ENCODE data around the gene SMARCD3. TPM values are rescaled to one million over a fixed set of nuclear protein-coding genes. Genes with fewer than 3 reads are reported as not detected.

Gene SMARCD3
- total RNA-seq, 2 experiments from 2014 or later: 1.5 to 1.9 TPM

DNA sequence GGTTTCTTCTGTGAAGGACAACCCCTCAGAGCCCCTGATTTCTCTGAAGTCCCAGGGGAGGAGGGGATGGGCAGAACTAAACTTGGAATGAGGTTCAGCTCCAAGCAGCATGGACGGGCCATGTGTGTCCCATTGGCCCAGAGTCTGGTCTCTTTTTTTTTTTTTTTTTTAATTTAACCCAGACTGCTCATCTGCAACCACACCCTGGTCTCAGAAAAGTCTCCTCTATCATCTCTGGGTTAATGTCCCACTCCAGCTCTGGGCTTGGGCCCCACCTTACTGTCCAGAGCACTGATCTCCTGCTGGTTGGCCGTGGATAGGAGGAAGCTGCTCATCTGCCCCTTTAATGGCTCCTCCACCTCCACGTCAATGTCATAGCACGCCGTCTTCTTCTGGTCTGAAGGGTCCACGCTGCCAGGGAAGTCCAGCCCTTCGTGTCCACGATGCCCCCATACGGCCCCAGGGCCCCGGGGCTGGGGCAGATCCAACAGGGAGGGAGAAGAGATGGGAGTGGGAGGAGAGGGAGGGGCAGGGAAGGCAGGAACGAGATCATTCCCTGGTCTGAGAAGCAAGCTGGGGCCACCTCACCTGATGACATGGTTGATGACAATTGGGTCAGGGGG is 8.5 kb downstream of the SMARCD3 start:
- Histone ChIP-seq H2AFZ (ENCODE audit: low read length) (no peak overlapping the region), H3K4me1 (ENCODE audit: insufficient read depth, low read length, poor library complexity, severe bottlenecking) (peaks cover 37% of the 10 kb centered on the region), H3K4me3 (ENCODE audit: low read depth, low read length, poor library complexity, severe bottlenecking) (no peak overlapping the region), H3K79me2 (ENCODE audit: insufficient read depth, low read depth, low read length) (no peaks in the 10 kb centered on the region), H4K20me1 (ENCODE audit: insufficient read depth, low read length) (peaks cover 5% of the 10 kb centered on the region), H3K36me3 (ENCODE audit: insufficient read depth, low read length) (peaks cover 20% of the 10 kb centered on the region; the same call in 1 of the 2 replicates), H3K9me2 (ENCODE audit: insufficient read depth, low read length) (no peaks in the 10 kb centered on the region), H3K27ac (ENCODE audit: low read depth, low read length, poor library complexity, severe bottlenecking) (no peak overlapping the region), H3K9me3 (ENCODE audit: low read length) (no peaks in the 10 kb centered on the region), H3K4me2 (ENCODE audit: low read length) (no peak overlapping the region)
- no TSS peak for BruUV-seq (replicated peaks)
- ChIA-PET CTCF (ENCODE audit: unreplicated experiment) (interaction anchor here (0.6 kb wide), 1 partner anchor 847 kb away, joined by 3 read pairs; no protein-coding TSS in a partner anchor), POLR2A (interaction anchor here (0.6 to 0.7 kb wide), 2 partner anchors 36 to 220 kb away, joined by 3 read pairs; no protein-coding TSS in a partner anchor)
- intact Hi-C loops (cut with micrococcal nuclease; ENCODE audit: unreplicated experiment): loop anchor here (10.0 kb wide), 1 partner anchor 1615 kb away; no protein-coding TSS in a partner anchor
- TF ChIP-seq CTCF (conservative IDR thresholded peaks at IDR 0.05; ENCODE audit: low read length) (no peak), EZH2phosphoT487 (IDR thresholded peaks at IDR 0.05; ENCODE audit: borderline replicate concordance, low read depth, low read length) (no peak)
- no peak for DNase-seq (ENCODE audit: low spot score)

GRCh38 chr7:151238924-151239836 is 9.3 kb downstream of the SMARCD3 start:
- ChIA-PET CTCF (ENCODE audit: unreplicated experiment) (interaction anchor here (0.6 kb wide), 2 partner anchors 59 to 846 kb away, joined by 3 read pairs; no protein-coding TSS in a partner anchor), POLR2A (interaction anchor here (0.6 to 0.7 kb wide), 2 partner anchors 35 to 221 kb away, joined by 3 read pairs; no protein-coding TSS in a partner anchor)
- H3K79me2 ChIP-seq (ENCODE audit: insufficient read depth, low read depth, low read length): no peaks in the 10 kb centered on the region
- no peaks in the 10 kb centered on the region for H3K9me3 ChIP-seq (ENCODE audit: low read length)
- no peaks in the 10 kb centered on the region for H3K9me2 ChIP-seq (ENCODE audit: insufficient read depth, low read length)
- peak; percentile 55 for DNase-seq (ENCODE audit: low spot score)
- H3K27ac ChIP-seq (ENCODE audit: low read depth, low read length, poor library complexity, severe bottlenecking): peak overlapping the region; percentile 26
- no peak for TF ChIP-seq EZH2phosphoT487 (IDR thresholded peaks at IDR 0.05; ENCODE audit: borderline replicate concordance, low read depth, low read length)
- no peak for TF ChIP-seq CTCF (conservative IDR thresholded peaks at IDR 0.05; ENCODE audit: low read length)
- H3K4me1 ChIP-seq (ENCODE audit: insufficient read depth, low read length, poor library complexity, severe bottlenecking): peaks cover 29% of the 10 kb centered on the region
- peaks cover 23% of the 10 kb centered on the region; the same call in 1 of the 2 replicates for H3K36me3 ChIP-seq (ENCODE audit: insufficient read depth, low read length)
- H3K4me3 ChIP-seq (ENCODE audit: low read depth, low read length, poor library complexity, severe bottlenecking): no peak overlapping the region
- H2AFZ ChIP-seq (ENCODE audit: low read length): no peak overlapping the region
- intact Hi-C loops (cut with micrococcal nuclease; ENCODE audit: unreplicated experiment): loop anchor here (10.0 kb wide), 1 partner anchor 1614 kb away; no protein-coding TSS in a partner anchor
- no peaks in the 10 kb centered on the region; the same call in 1 of the 2 replicates for H4K20me1 ChIP-seq (ENCODE audit: insufficient read depth, low read length)
- H3K4me2 ChIP-seq (ENCODE audit: low read length): peak overlapping the region; percentile 46
- no TSS peak for BruUV-seq (replicated peaks)
